ENCODE data around the gene PAK3. TPM values are rescaled to one million over a fixed set of nuclear protein-coding genes. Genes with fewer than 3 reads are reported as not detected.

PAK3 gene
- total RNA-seq, 4 donors from 2014 or later, result 20.3 to 50.0 (median 36.4) TPM

DNA sequence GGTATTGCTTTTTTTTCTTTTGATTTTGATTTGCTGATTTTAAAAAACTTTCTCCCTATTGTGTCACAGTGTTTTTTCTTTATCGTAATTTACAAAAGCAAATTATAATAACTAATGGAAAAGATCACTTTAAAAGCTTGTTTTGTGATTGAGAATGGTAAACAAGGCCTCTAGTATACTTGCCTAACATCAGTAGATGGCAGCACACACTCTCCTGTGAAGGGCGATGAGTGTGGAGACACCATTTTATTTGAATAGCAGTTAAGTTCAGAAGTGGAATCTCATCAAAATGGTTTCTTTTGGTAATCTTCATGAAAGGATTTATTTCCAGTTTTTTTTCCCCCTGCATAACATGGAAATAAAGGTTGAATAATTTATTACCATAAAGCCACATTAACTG lies 72.3 kb downstream of the PAK3 start:
- no peak for DNase-seq
- no peaks in the 10 kb centered on the region for H3K9me3 ChIP-seq
- 84 to 86% methylated on average over 2 of the region's 2 CpGs for WGBS, 2 donors
- no peaks in the 10 kb centered on the region for H3K4me1 ChIP-seq
- H3K27ac ChIP-seq, result no peak overlapping the region
- TF ChIP-seq, protein P1, sequence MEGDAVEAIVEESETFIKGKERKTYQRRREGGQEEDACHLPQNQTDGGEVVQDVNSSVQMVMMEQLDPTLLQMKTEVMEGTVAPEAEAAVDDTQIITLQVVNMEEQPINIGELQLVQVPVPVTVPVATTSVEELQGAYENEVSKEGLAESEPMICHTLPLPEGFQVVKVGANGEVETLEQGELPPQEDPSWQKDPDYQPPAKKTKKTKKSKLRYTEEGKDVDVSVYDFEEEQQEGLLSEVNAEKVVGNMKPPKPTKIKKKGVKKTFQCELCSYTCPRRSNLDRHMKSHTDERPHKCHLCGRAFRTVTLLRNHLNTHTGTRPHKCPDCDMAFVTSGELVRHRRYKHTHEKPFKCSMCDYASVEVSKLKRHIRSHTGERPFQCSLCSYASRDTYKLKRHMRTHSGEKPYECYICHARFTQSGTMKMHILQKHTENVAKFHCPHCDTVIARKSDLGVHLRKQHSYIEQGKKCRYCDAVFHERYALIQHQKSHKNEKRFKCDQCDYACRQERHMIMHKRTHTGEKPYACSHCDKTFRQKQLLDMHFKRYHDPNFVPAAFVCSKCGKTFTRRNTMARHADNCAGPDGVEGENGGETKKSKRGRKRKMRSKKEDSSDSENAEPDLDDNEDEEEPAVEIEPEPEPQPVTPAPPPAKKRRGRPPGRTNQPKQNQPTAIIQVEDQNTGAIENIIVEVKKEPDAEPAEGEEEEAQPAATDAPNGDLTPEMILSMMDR (IDR thresholded peaks at IDR 0.05), result no peak
- no peak for TF ChIP-seq POLR2A (IDR thresholded peaks at IDR 0.05)
- intact Hi-C loops (cut with DNase I), result no loop called here
- no peak overlapping the region for H3K4me3 ChIP-seq (replicated peaks in 1 of 3)
- no peaks in the 10 kb centered on the region for H3K36me3 ChIP-seq
- no peaks in the 10 kb centered on the region for H3K27me3 ChIP-seq

DNA sequence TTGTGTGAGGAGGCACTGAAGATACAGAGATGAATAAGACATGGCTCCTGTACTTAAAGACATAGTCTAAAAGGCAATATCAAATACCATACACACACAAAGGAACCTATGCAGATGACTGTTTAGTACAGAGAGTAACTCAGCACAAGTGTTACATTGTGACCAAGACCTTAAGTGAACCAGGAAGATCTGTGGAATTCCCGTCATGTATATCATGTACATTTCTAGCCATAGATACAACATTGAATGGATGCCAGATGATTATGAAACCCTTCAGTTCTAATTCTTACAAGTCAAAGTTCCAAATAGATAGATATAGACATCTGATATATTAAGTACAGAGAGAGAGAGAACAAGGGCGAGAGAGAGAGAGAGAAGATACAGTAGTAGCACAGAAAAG lies 73.2 kb downstream of the PAK3 start:
- TF ChIP-seq, protein P1 (IDR thresholded peaks at IDR 0.05), result no peak
- no peak for TF ChIP-seq POLR2A (IDR thresholded peaks at IDR 0.05)
- Histone ChIP-seq H3K27me3 (no peaks in the 10 kb centered on the region), H3K27ac (no peak overlapping the region), H3K4me1 (no peaks in the 10 kb centered on the region), H3K36me3 (no peaks in the 10 kb centered on the region), H3K4me3 (replicated peaks in 1 of 3) (no peak overlapping the region), H3K9me3 (no peaks in the 10 kb centered on the region)
- intact Hi-C loops (cut with DNase I), result no loop called here
- DNase-seq, result no peak
- WGBS, 2 donors, result 90 to 96% methylated on average over 2 of the region's 2 CpGs

DNA sequence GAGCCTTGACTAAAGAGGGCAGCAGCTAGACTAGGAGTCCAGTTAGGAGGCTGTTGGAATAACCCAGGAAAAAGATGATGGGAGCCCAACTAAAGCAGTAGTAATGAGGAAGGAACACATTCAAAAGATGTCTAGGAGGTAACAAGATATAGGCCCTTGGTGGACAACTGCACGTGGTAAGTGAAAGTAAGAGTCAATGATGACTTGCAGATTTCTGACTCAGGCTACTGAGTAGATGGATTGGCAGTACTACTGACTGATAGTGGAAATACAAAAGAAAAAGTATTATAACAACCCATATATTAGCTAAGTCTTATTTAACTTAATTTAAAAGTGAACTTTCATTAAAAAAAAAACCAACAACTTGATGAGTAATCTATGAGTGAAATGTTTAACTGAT lies 74.0 kb downstream of the PAK3 start:
- DNase-seq, result no peak
- 75 to 77% methylated on average over 1 of the region's 1 CpG for WGBS, 2 donors
- Histone ChIP-seq H3K4me1 (no peaks in the 10 kb centered on the region), H3K27ac (no peak overlapping the region), H3K27me3 (no peaks in the 10 kb centered on the region), H3K36me3 (no peaks in the 10 kb centered on the region), H3K4me3 (replicated peaks in 1 of 3) (no peak overlapping the region), H3K9me3 (no peaks in the 10 kb centered on the region)
- intact Hi-C loops (cut with DNase I), result no loop called here
- TF ChIP-seq POLR2A (IDR thresholded peaks at IDR 0.05), result no peak
- TF ChIP-seq, protein P1 (IDR thresholded peaks at IDR 0.05), result no peak

DNA sequence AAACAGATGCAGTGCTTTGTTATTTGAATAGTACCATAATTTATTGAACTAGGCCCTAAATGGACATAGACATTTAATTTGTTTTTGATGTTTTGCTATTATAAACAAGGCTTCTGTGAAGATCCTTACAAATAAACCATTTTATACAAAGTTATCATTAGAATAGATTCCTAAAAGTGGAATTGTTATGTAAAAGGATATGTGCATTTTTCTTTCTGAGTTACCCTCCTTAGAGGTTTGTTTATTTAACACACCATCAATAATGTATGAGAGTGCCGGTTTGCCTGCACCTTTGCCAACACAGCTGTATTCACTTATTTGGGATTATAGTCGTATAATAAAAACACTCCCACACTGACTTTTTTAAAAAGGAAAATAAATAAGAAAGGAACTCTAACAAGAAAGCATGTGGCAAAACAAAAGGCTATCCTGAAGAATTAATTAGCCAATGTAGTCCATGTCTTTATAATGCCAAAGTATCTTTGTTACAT lies 84.8 kb downstream of the PAK3 start:
- Histone ChIP-seq H3K36me3 (no peaks in the 10 kb centered on the region), H3K27ac (no peak overlapping the region), H3K4me1 (no peaks in the 10 kb centered on the region), H3K4me3 (replicated peaks in 1 of 3) (no peak overlapping the region), H3K27me3 (no peaks in the 10 kb centered on the region), H3K9me3 (no peaks in the 10 kb centered on the region)
- 30 to 50% methylated on average over 2 of the region's 2 CpGs for WGBS, 2 donors
- intact Hi-C loops (cut with DNase I), result no loop called here
- no peak for DNase-seq
- TF ChIP-seq, protein P1 (IDR thresholded peaks at IDR 0.05), result no peak
- no peak for TF ChIP-seq POLR2A (IDR thresholded peaks at IDR 0.05)

DNA sequence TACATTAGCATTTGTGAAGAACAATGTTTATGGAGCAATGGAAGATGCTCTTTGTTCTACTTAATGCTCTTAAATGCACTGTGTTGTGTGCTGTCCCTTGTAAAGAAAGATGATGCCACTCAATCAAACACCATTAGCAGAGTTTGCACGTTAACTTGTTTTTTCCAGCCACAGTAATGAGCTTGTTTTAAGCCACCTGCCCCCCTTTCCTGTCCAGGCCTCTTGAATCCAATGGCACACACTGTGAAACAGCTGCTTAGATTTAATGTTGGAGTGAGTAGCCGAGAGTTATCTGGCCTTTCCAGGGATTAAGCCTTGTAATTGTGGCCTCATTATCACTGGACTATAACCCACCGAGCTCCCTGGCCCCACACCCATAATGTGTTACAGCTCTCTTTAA lies 86.0 kb downstream of the PAK3 start:
- H3K36me3 ChIP-seq, result no peaks in the 10 kb centered on the region
- 38 to 47% methylated on average over 3 of the region's 3 CpGs for WGBS, 2 donors

More for the DNA sequence above, 86.0 kb downstream of the PAK3 start:
- Histone ChIP-seq H3K27me3 (no peaks in the 10 kb centered on the region), H3K4me1 (no peaks in the 10 kb centered on the region), H3K4me3 (replicated peaks in 1 of 3) (no peak overlapping the region), H3K27ac (no peak overlapping the region), H3K9me3 (no peaks in the 10 kb centered on the region)
- TF ChIP-seq POLR2A (IDR thresholded peaks at IDR 0.05), result no peak
- TF ChIP-seq, protein P1 (IDR thresholded peaks at IDR 0.05), result no peak
- DNase-seq, result no peak
- intact Hi-C loops (cut with DNase I), result no loop called here

Data from thyroid gland (tissue), 4 donors.